ENCODE measurements around the gene ARHGEF16. TPM values are rescaled to one million over a fixed set of nuclear protein-coding genes. Genes with fewer than 3 reads are reported as not detected.

ARHGEF16 gene
- polyA plus RNA-seq, 1 donor: 17.6 TPM

DNA sequence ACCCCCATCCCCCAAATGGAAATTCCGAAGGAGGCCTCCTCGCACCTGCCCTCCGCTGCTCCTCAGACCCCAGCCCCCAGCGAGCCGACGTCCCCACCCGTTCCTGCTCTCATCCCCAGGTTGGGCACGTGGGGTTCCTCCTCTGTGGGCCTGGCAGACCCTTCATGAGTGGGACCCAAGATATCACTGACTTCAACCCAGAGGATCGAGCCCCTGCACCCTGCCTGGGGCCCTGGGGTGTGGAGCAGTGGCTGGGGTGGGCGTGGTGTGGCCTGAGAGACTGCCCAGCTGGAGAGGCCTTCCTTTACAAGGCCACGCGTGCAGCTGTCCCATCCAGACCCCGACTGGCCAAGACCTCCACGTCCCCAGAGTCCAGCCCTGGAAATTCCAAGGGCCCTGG lies 17.6 kb upstream of the ARHGEF16 start:
- DNase-seq: no peak

DNA sequence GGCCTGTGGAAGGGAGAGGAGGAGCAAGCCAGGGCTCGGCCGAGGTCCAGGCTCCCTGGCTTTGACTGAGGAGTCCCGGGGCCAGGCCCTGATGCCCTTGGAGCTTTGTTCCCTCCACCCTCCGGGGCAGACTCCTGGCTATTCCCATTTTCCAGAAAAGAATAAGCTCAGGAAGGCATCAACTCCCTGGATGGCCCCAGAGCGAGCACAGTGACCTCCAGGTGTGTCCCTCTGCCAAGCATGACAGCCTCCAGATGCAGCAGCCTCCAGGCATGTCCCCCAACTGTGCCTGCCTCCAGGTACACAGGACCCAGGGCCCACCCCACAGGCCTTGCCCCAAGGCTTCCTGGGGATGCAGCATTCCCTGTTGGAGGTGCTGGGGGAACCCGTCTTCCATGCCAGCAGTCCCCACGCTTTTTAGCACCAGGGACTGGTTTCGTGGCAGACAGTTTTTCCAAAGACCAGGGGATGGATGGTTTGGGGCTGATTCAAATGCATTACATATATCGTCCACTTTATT lies 15.7 kb upstream of the ARHGEF16 start:
- DNase-seq: no peak

DNA sequence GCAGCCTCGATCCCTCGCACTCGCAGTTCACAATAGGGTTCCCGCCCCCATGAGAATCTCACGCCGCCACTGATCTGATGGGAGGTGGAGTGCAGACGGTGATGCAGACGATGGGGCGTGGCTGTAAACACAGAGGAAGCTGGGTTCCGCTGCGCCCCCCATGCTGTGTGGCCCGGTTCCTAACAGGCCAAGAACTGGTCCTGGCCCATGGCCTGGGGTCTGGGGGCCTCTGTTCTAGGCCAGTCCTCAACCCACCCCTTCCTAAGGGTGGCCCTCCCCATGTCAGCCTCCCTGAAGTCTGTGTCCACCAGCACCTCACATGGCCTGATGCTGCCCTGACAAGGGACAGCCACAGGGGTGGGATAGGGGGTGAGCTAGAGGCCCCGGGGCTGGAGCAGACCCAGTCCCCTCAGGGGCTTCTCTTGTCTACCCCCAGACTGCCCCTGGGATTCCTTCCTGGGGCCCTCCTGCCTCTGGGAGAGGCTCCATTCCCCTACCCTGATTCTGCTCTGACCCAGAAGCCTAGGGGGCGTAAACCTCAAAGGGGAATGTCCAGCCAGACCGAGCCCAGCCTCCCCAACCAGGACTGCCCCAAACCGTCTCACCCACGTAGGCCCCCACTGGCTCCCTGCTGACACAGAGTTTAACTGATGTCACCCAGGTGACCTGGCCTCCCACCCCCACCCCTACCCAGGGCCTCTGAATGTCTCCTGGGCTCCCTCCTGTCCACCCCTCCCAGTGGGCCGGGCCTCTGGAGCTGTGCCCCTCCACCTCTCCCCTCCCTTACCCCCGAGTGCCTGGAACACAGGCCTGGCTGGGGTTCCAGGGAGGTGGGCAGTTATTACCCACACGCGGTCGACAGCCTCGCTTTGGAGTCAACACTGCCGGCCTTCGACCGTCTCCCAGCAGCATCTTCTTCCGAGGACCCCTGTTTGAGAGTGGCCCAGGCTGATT lies 14.8 kb upstream of the ARHGEF16 start:
- DNase-seq: no peak

DNA sequence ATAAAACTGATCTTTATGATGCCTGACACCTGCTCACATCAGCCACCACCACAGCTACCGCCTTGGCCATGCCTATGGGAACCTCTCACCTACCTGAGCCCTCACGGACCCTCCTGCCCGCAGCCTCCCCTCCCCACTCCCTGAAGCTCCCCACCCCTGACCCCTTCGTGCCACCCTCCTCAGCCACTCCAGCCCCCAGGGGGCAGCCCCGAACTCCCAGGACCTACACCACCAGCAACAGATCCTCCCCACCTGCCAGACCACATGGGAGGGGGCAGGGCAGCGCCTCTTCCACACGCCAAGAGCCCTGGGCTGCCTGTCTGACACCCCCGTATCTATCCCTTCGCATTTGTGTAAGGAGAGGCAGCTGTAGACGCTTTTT lies 14.2 kb upstream of the ARHGEF16 start:
- no peak for DNase-seq

DNA sequence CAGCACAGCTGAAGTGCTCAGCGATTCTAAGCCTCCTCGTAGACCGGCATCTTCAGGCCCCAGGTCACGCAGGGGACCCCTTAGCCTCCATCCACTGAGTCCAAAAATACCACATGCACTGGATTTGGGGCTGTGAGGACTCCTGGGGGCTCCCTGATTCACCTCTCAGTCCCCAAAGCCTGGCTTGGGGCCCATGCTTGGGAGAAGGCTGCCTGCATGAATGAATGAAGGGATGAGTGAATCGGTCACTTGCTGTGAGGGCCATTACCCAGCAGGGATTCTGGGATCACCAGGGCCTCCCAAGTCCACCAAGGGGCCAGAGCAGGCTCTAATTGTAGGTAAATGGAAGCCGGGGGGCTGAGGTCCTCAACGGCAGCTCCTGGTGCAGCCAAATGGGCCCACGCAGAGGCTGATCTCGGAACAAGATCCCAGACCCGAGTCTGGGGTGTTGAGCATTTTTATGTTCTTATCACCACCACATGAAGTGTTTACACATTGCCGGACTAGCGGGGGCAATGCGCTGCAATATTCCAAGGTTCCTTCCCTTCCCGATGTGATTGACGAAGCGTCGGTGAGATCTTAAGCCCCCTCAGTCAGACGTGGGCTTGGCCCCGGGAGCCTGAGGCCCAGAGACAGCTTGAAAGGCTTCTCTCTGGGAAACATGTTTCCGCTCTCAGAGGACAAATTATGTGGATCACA lies 13.6 kb upstream of the ARHGEF16 start:
- DNase-seq: no peak

DNA sequence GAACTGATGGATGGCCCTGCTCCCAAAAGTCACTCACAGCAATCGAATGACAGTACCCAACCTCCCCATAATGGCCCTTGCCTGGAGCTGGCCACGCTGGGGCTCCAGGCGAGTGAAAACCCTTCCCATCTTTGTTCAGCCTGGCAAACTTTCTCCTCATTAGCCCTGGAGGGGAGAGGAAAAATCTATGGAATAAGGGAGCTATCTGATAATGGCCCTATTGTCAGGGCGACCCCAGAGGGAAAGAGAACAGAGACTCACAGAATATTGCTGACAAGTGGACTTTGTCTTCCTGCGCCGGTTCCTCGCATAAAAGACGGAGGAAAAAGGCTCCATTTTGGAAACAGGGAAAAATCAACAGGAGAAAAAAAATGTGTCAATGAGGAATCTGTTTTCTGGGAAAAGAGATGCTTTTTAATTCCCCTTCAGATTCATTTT lies 13.0 kb upstream of the ARHGEF16 start:
- no peak for DNase-seq

DNA sequence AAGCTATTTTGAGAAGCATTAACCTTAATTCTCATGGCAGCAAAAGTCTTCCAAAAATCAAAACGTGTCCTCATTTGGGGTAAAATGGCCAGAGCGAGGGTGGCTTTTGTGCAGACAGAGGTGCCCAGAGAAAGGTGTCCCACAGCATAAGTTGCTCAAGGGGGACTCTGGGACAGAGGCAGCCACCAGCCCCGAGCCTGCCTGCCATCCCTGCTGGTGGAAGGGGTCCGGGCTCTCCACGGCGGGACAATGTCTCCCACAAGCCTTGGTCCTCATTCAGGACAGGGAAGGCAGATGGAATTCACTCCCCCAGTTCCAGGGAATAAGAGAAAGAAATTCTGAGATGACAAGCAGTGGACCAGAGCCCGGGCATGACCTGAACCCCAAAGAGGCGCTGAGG lies 12.6 kb upstream of the ARHGEF16 start:
- no peak for DNase-seq

DNA sequence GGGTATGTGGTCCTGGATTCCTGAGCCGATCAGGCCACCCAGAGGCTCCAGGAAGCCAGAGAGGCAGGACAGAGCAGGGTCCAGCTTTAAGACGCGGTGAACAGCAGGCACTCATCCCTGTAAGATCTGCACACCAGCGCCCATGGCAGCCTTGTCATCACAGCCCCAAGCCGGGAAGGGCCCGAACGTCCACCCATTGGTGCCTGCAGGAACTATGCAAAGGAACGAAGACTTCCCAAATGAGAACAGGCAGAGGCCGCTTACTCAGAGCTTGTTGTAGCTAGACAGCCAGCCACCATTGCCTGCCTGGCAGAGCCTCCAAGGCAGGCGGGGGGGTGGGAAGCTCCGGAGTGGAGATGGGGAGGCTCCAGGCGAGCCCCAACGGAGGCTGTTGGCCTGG lies 12.1 kb upstream of the ARHGEF16 start:
- DNase-seq: no peak

DNA sequence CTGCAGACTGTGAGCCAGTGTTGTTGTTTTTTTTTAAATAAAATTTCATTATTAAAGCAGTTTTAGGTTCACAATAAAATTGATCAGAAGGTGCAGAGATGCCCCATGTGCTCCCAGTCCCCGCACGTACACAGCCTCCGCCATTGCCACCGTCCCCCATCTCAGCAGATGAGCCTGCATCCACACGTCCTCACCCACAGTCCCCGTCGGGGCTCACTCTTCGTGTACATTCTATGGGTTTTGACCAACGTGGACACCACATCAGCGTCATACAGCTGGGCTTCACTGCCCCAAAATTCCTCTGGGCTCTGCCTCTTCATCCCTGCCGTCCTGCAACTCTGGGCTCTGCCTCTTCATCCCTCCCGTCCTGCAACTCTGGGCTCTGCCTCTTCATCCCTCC lies 11.6 kb upstream of the ARHGEF16 start:
- DNase-seq: no peak

DNA sequence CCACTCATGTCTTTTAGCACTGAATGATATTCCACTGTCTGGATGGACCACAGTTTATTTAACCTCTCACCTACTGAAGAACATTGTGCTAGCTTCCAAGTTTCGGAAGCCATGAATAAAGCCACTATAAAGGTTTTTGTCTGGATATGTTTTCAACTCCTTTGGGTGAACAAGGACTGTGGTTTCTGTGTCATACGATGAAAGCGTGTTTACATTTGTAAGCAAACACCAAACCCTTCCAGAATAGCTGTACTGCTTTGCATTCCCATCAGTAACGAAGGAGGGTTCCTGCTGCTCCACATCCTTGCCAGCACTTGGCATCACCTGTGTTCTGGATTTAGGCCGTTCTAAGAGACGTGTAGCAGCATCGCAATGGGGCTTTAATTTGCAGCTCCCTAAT lies 10.7 kb upstream of the ARHGEF16 start:
- DNase-seq: no peak

DNA sequence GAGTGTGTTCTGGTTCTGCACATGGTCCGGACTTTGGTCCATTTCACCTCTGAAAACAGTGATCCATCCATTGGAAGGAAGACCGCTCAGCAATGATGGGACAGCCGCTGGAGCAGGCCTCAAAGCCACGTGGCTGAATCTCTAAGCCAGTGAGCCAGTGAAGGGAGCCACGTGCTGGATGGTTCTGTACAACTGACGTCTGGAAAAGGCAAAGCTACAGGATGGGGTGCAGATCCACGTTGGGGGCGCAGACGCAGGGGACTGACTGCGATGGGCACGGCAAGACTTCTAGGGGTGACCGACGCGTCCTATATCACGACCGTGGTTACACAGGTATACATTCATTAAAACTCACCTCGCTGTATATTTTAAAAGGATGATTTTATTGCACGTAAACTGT lies 10.2 kb upstream of the ARHGEF16 start:
- no peak for DNase-seq

DNA sequence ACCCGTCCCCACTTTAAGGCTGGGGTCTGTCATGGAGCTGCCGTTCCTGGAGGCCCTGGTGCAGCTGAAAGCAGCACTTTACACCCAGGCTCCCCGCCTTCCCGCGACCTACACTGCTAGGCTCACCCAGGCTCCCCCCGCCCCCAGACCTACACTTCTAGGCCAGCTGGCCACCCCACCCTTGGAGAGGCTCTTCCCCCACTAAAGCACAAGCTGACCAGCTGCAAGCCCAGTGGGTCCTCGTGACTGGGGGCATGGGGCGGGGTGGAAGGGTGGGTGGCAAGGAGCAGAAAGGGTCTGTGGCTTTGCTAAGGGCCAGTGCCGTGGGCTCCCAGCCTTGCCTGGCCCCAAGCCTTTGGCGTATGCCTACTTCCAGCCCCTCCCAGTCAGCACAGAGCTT lies 9.7 kb upstream of the ARHGEF16 start:
- no peak for DNase-seq

DNA sequence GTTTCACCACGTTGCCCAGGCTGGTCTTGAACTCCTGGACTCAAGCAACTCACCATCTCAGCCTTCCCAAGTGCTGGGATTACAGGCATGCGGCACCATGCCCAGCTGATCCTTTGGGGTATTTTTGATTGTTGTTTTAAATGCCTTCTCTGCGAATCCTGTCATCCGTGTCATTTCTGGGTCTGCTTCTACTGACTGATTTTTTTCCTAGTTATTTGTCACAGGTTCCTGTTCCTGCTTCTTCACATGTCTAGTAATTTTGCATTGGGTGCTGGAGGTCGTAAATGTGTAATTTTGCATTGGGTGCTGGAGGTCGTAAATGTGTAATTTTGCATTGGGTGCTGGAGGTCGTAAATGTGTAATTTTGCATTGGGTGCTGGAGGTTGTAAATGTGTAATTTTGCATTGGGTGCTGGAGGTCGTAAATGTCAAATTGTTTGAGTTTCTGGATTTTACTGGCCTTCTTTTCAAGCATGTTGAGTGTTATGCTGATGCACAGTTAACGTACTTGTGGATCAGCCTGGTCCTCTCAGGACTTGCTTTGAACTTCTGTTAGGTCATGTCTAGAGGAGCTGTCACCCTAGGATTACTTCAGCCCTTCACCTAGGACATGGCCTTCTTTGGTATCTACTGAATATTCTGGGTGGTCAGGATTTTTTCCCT lies 4.1 kb upstream of the ARHGEF16 start:
- no peak for DNase-seq

DNA sequence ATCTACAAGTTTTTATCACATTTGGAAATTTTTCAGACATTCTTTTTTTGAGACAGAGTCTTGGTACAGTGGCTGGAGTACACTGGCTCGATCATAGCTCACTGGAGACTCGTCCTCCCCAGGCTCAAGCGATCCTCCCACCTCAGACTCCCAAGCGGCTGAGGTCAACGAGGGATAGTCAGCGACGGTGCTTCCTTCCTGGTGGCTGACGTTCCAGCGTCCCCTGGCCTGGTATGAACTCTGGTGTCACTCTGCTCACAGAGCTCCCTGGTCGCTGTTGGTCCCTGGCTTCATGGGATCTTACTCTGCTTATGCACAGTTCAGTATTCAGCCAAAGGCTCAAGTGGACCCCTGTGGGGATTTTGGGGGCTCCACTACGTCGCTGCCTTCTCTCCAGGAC lies 3.5 kb upstream of the ARHGEF16 start:
- DNase-seq: no peak

DNA sequence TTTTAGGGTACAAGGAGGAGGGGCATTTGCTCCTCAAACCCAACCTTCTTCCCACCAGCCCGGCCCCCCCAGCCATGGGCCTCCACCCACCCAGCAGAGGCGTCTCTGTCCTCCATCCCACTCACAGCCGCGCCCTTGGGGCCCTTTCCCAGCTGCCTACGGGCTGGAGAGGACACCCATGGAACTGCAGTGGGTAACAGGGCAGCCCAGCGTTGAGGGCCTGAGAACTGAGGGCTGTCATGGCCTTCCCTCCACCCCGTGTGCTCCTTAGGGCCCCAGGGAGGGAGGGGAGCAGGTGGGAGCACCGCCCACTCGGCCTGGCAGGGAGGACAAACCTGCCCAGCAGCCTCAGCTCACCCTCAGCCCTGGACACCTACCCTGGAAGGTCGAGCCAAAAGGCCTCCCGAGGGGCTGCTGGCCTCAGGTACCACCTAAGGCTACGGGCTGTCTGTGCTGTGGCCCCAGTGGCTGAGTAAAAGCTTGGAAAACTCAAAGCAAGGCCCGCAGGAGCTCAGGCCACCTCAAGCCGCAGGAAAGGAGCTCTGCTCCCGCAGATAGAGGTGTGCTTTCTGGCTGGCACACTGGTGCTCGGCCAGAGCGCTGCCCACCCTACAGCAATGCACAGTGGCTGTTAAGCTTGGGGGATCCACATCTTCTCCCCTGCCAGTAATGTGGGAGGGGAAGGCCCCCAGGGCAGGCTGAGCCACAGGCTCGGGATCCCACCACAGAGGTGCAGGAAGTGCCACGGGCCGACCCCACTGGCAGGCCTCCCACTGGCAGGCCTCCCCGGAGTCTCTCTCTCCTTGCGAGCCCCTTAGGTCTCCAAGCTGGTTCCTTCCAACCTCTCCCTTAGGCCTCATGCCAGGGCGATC lies 2.2 kb upstream of the ARHGEF16 start:
- no peak for DNase-seq

DNA sequence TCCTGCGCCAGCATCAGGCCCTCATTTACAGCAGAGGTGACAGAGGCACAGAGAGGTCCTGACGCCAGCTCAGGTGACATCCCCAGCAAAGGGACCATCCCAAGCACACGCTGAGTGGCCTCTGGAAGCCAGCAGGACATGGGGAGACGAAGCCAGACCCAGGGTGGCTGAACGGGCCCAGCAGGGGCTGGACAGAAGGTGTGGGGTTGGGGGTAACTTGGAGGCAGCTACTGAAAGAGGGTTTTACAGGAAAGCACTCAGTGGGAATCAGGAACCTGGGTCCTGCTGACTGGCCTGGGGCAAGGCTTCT lies 1.6 kb upstream of the ARHGEF16 start:
- no peak for DNase-seq

DNA sequence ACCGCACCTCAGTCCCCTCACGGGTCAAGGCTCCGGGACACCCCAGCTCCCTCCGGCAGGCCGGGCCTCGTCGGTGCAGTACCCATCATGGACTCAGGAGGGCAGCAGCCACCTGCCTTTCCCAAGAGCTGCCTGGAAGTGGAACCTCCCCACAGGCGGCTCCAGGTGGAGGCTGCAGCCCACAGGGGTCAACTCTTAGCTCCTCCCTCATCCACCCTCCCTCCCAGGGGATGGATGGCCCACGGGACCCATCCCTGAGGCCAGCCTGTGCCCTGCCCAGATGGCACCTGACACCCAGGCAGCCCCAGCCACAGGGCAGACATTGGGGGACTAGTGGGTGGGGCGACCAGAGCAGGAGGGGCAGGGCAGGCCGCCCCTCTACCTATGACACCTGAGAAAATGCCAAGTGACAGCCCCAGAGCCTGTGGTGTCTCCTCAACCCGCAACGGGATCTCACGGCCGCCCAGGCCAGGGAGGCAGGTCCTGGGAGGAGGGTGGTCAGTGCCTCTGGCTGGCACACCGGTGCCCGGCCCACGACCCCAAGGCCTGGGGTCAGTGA lies 1.2 kb upstream of the ARHGEF16 start:
- peak; percentile 53 for DNase-seq

DNA sequence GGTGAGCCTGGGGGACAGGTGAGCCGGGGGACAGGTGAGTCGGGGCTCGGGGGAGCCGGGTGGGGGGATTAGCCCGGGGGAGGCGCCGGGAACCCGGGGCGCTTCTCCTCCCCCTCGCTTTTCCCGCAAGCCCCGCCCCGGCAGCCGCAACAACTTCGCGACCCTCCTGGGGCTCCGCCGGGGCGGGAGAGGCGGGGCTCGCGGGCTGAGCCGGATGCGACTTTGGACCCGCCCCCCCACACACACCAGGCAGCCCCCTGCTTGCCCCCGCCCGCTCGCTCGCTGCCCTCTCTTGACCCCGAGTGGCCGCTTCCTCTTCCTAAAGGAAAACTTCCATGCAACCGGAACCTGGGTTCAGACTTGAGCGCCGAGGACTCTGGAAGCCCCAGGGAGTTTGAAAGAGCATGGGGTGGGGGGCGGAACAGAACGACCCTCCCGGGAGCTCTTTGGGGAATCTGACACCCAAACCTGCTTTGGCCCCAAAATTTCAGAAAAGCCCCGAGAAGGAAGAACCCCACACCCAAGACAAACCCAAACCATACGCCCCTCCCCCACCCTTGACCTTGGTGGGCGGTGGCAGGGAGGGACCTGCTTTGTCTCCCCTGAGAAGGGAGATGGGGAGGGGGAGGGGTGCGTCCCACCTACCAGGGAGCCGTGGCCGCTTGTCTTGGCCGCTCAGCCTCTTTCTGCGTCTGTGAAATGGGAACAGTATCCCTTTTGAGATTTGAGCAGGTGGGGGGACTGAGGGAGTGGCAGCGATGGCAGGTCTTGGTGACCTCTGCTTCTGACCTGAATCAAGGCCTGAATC lies 550 bp downstream of the ARHGEF16 start:
- no peak for DNase-seq

DNA sequence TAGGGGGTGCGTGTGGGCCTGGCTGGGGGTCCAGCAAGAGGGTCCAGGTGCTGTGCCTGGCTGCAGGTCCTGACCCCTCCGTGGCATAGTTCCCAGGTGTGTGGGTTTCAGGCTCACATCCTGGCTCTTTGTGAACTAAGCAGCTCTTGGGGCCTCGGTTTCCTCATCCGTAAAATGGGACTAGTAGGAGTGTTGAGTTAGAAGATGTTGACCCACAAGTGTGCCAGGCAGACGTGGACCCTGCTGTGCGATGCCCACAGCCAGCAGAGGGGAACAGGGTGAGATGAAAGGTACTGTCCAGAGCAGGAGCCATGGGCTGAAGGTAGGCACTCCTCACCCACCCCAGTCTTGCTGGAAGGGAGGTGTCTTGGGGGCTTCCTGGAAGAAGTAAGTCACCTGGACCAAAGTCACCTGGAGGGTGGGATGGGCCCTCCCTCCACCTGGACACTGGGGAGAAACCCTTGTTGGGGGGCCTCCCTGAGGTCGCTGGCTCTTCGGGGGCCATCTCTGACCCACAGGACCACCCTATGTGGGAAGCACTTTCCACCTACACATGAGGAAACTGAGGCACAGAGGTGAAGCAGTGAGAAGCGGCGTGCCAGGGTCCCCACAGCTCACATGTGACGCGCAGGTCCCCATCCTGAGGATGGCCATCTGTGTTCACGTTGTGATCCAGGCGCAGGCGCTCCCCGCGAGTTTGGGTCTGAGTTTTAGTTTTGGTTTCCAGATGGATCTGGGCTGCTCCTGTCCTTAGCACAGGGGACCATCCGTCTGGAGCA lies 1.4 kb downstream of the ARHGEF16 start:
- DNase-seq: no peak

DNA sequence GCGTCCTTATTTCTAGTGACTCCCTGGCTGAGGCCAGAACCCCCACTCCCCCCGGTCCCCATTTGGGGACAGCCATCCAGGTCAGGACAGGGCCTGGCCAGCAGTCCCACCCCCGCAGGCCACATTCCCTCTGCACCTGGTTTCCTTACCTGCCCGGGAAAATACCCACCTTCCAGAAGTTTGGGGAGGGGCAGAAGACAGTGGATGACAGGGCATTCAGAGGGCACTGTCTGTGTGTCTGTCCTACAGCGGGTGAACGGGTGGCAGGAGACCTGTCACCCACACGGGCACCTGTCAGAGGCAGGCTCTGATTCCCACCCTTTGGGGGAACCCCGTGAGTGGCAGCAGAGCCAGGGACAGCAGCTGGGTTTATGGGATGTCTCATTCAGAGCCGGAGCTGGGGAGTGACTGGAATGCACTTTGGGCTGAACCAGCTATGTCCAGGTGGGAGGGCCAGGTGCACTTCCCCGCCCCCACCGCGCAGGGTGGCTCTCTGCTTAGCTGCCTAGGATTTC lies 2.0 kb downstream of the ARHGEF16 start:
- no peak for DNase-seq
